Neural cell (in vitro differentiated cells): ENCODE measurements around the gene CSKMT. TPM values are rescaled to one million over a fixed set of nuclear protein-coding genes. Genes with fewer than 3 reads are reported as not detected.

ENCODE experiments used
- H2AFZ ChIP-seq: fragments of 200-600, 300-800 bp; sonication (generic), shearing (Covaris generic); 2 replicates; pipeline ENCODE4 v1.6.0; 2014; ENCODE audit warnings: low read depth, mild to moderate bottlenecking, antibody characterized with exemption, low read length, moderate library complexity
- H3F3A ChIP-seq: fragments of 200-600 bp; shearing (Covaris generic); 2 replicates; pipeline ENCODE4 v1.6.1; 2016; ENCODE audit warnings: mild to moderate bottlenecking, moderate library complexity, mixed read lengths, antibody characterized with exemption, low read length; ENCODE audit not compliant: insufficient read depth, poor library complexity, severe bottlenecking
- H3K27ac ChIP-seq: fragments of 200-600, 300-800 bp; sonication (generic), shearing (Covaris generic); 2 replicates; pipeline ENCODE4 v1.5.1; 2014; ENCODE audit warnings: mild to moderate bottlenecking, low read length, moderate library complexity
- H3K27me3 ChIP-seq: fragments of 300-800, 200-600 bp; sonication (generic), shearing (Covaris generic); 2 replicates; pipeline ENCODE4 v1.6.0; 2014; ENCODE audit warnings: mild to moderate bottlenecking, low read depth, low read length, moderate library complexity; ENCODE audit not compliant: insufficient read depth
- H3K36me3 ChIP-seq: fragments of 300-800, 200-600 bp; sonication (generic), shearing (Covaris generic); 2 replicates; pipeline ENCODE4 v1.5.1; 2014; ENCODE audit warnings: mild to moderate bottlenecking, antibody characterized with exemption, low read length, moderate library complexity; ENCODE audit not compliant: insufficient read depth
- H3K4me2 ChIP-seq: fragments of 300-800, 200-600 bp; sonication (generic), shearing (Covaris generic); 2 replicates; pipeline ENCODE4 v1.6.0; 2014; ENCODE audit warnings: mild to moderate bottlenecking, low read length
- H3K4me3 ChIP-seq: fragments of 300-800, 200-600 bp; sonication (generic), shearing (Covaris generic); 2 replicates; pipeline ENCODE4 v1.5.1; 2014; ENCODE audit warnings: mild to moderate bottlenecking, low read length, moderate library complexity
- H3K79me2 ChIP-seq: fragments of 200-600 bp; shearing (Covaris generic); replicated peaks from 2 replicates; pipeline ENCODE4 v1.6.0; 2014; ENCODE audit warnings: mild to moderate bottlenecking, low read length, moderate library complexity; ENCODE audit not compliant: insufficient read depth
- H3K9ac ChIP-seq: fragments of 300-800, 200-600 bp; sonication (generic), shearing (Covaris generic); 2 replicates; pipeline ENCODE4 v1.6.1; 2016; ENCODE audit warnings: mild to moderate bottlenecking, low read length, mixed read lengths
- H3K9me2 ChIP-seq: fragments of 200-600 bp; shearing (Covaris generic); 2 replicates; pipeline ENCODE4 v1.6.1; 2016; ENCODE audit warnings: mild to moderate bottlenecking, low read length, mixed read lengths; ENCODE audit not compliant: insufficient read depth
- H3K9me3 ChIP-seq: fragments of 200-600, 300-800 bp; sonication (generic), shearing (Covaris generic); 2 replicates; pipeline ENCODE4 v1.6.1; 2016; ENCODE audit warnings: mild to moderate bottlenecking, mixed run types, low read length, moderate library complexity, mixed read lengths
- H4K20me1 ChIP-seq: fragments of 200-600 bp; shearing (Covaris generic); 2 replicates; pipeline ENCODE4 v1.6.1; 2016; ENCODE audit warnings: mild to moderate bottlenecking, mixed run types; ENCODE audit not compliant: insufficient read depth
- CTCF ChIP-seq: fragments of 450-650 bp; IDR thresholded peaks from 2 replicates; pipeline ENCODE4 v1.5.1; 2014; ENCODE audit warnings: antibody characterized with exemption, mild to moderate bottlenecking, moderate library complexity; ENCODE audit not compliant: poor library complexity, severe bottlenecking
- EP300 ChIP-seq: fragments of 450-650 bp; conservative IDR thresholded peaks from 2 replicates; pipeline ENCODE4 v1.6.1; 2014; ENCODE audit warnings: antibody characterized with exemption, mild to moderate bottlenecking, moderate library complexity; ENCODE audit not compliant: poor library complexity, severe bottlenecking
- EZH2 ChIP-seq: fragments of 200-600, 300-800 bp; shearing (Covaris generic), sonication (generic); IDR thresholded peaks from 2 replicates; pipeline ENCODE4 v1.6.1; 2014; ENCODE audit warnings: antibody characterized with exemption, low read length, borderline replicate concordance, mild to moderate bottlenecking; ENCODE audit not compliant: insufficient read depth, poor library complexity, severe bottlenecking
- MXI1 ChIP-seq: fragments of 450-650 bp; conservative IDR thresholded peaks from 2 replicates; pipeline ENCODE4 v1.6.1; 2014; ENCODE audit warnings: antibody characterized with exemption, mild to moderate bottlenecking; ENCODE audit not compliant: poor library complexity, severe bottlenecking
- POLR2AphosphoS5 ChIP-seq: IDR thresholded peaks from 2 replicates; pipeline ENCODE4 v1.6.1; 2012
- RAD21 ChIP-seq: fragments of 450-650 bp; conservative IDR thresholded peaks from 2 replicates; pipeline ENCODE4 v1.6.1; 2014; ENCODE audit warnings: antibody characterized with exemption, mild to moderate bottlenecking, moderate library complexity
- REST ChIP-seq: IDR thresholded peaks from 2 replicates; pipeline ENCODE4 v1.6.1; 2012; ENCODE audit warnings: borderline replicate concordance
- SMC3 ChIP-seq: fragments of 450-650 bp; conservative IDR thresholded peaks from 2 replicates; pipeline ENCODE4 v1.6.1; 2014; ENCODE audit warnings: antibody characterized with exemption, mild to moderate bottlenecking, moderate library complexity; ENCODE audit not compliant: poor library complexity
- TAF1 ChIP-seq: IDR thresholded peaks from 2 replicates; pipeline ENCODE4 v1.6.1; 2012; ENCODE audit warnings: low read depth
- polyA plus RNA-seq: library from polyadenylated mRNA; depleted of rRNA; stranded (reverse); fragments of >200 nt; gene quantifications from 2 replicates; pipeline ENCODE4 v1.2.3, GENCODE V29; 2014

Gene CSKMT
- polyA plus RNA-seq, 1 donor from 2014 or later = 16.0 TPM

DNA sequence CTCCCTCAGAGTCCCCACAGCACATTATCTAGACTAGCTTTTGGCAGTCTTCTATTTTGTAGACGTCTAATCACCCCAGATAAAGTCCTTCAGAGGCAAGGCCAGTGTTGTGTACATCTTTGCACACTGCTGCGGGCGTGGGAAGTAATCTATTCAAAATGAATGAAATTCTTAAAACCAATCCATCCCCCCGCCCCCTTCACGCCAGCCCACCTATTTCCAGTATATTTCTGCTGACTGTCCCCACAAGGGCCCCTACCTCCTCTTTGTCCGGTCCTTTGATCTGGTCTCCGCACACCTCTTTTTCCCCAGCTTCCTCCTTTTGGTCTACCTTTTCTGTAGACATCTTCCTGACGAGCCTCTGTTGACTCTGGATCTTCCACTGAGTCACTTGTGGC is 41.7 kb downstream of the CSKMT start:
- no peak for TF ChIP-seq EZH2
- Histone ChIP-seq H3K79me2 (peaks cover 40% of the 10 kb centered on the region), H2AFZ (no peak overlapping the region), H3K36me3 (peaks cover 11% of the 10 kb centered on the region), H3K4me3 (peak overlapping the region; percentile 75), H3K27me3 (no peaks in the 10 kb centered on the region), H3K27ac (peak overlapping the region; percentile 96), H3K9me2 (no peaks in the 10 kb centered on the region), H3K4me2 (peak overlapping the region; percentile 77), H4K20me1 (no peaks in the 10 kb centered on the region), H3K9ac (peak overlapping the region; percentile 99), H3K9me3 (no peaks in the 10 kb centered on the region), H3F3A (peaks cover 6% of the 10 kb centered on the region)

GRCh38 chr11:62707277-62707861 is 42.3 kb downstream of the CSKMT start, which contains the start of the genes BSCL2 and GNG3:
TSS of gene BSCL2 (minus strand) at chr11:62707424. CDS start at chr11:62707195, 229 bp downstream.
TSS of gene GNG3 (plus strand) at chr11:62707676. CDS start at chr11:62708296, 620 bp downstream.
- Histone ChIP-seq H3K27ac (peak within 1 kb of the TSS; percentile 96), H3K36me3 (peaks cover 11% of the 10 kb centered on the region), H3K9ac (peak within 1 kb of the TSS; percentile 99), H3K4me3 (peak within 1 kb of the TSS; percentile 75), H3K27me3 (no peaks in the 10 kb centered on the region), H3K9me3 (no peaks in the 10 kb centered on the region), H3K79me2 (peaks cover 40% of the 10 kb centered on the region), H3K9me2 (no peaks in the 10 kb centered on the region), H3F3A (peaks cover 6% of the 10 kb centered on the region), H2AFZ (no peak within 1 kb of the TSS), H4K20me1 (no peaks in the 10 kb centered on the region), H3K4me2 (peak within 1 kb of the TSS; percentile 98)
- TF ChIP-seq REST = no peak
- no peak for TF ChIP-seq EZH2
- TF ChIP-seq RAD21 = peak; percentile 49
- TF ChIP-seq POLR2AphosphoS5 = peak; percentile 90
- peak; percentile 55 for TF ChIP-seq SMC3
- peak; percentile 67 for TF ChIP-seq MXI1
- peak; percentile 73 for TF ChIP-seq TAF1
- peak; percentile 39 for TF ChIP-seq CTCF
- TF ChIP-seq EP300 = peak; percentile 93
